Adrenal gland (tissue), 12 donors: ENCODE data around the gene CKAP5. TPM values are rescaled to one million over a fixed set of nuclear protein-coding genes. Genes with fewer than 3 reads are reported as not detected.

Source experiments
- DNase-seq, 7 donors: peaks; one replicate each; pipeline ENCODE4 v3.0.0-alpha.2; 2019 to 2020
- H3K27ac ChIP-seq, 5 donors: fragments of 200-600 bp; sonication (generic) in 4 of 5; 1 replicate in 3 of 5; 2 replicates in 2 of 5; pipeline versions ENCODE4 v1.5.1 to v1.8.0; 2016 to 2020; ENCODE audit warnings: mild to moderate bottlenecking in 1 of 5
- H3K27me3 ChIP-seq: fragments of 200-600 bp; 2 replicates; pipeline ENCODE4 v1.8.0; 2021
- H3K36me3 ChIP-seq, 2 donors: fragments of 200-600 bp; replicated peaks in 1 of 2; 1 replicate in 1 of 2; 2 replicates in 1 of 2; pipeline versions ENCODE4 v1.5.1 to v1.8.0; 2018 to 2022
- H3K4me1 ChIP-seq, 2 donors: fragments of 200-600 bp; replicated peaks in 1 of 2; 1 replicate in 1 of 2; 2 replicates in 1 of 2; pipeline versions ENCODE4 v1.5.1 to v1.8.0; 2018 to 2021
- H3K4me3 ChIP-seq, 4 donors: fragments of 200-600 bp; sonication (generic) in 3 of 4; one replicate each; pipeline ENCODE4 v1.5.1; 2016 to 2018
- H3K9me3 ChIP-seq, 3 donors: fragments of 200-600 bp; sonication (generic) in 1 of 3; replicated peaks in 1 of 3; 1 replicate in 2 of 3; 2 replicates in 1 of 3; pipeline versions ENCODE4 v1.5.1 to v1.8.0; 2016 to 2021
- POLR2A ChIP-seq, 2 donors: fragments of 450-650 bp; IDR thresholded peaks; one replicate each; pipeline ENCODE4 v1.6.1; 2017; ENCODE audit warnings: antibody characterized with exemption in 2 of 2, mild to moderate bottlenecking in 2 of 2, moderate library complexity in 1 of 2
- WGBS, 4 donors: extraction: QIAGEN DNeasy Blood & Tissue Kit in 2 of 4; methylation state at CpG; one replicate each; pipeline versions ENCODE4 v1.1.5 to v1.1.7; 2013 to 2017; 5-methylcytosine and 5-hydroxymethylcytosine counted together
- intact Hi-C, 2 donors: fragments of 100-400 bp; cut with DNase I; formaldehyde crosslinking; loops; one replicate each; pipeline versions ENCODE4 v1.14.1 to v1.15.0; 2022 to 2023
- polyA plus RNA-seq, 3 donors: library from polyadenylated mRNA; stranded (reverse); fragments of 200-250 nt in 2 of 3; fragments of 350-450 nt in 1 of 3; fragmentation: Illumina TruSeq in 1 of 3; extraction: RNeasy Lipid Tissue Mini Kit (QIAGEN cat#74804) in 1 of 3; gene quantifications; one replicate each; pipeline ENCODE4 v1.2.3, GENCODE V29; 2013 to 2014
- total RNA-seq, 9 donors: library from RNA; depleted of rRNA in 4 of 9; stranded (reverse); fragments of >200 nt in 4 of 9; fragments of 120-200 nt in 1 of 9; fragmentation: NEBNext Ultra II Directional in 1 of 9; extraction: Animal tissue kit (Norgen Biotek cat#: 25700) in 1 of 9; gene quantifications; one replicate each; pipeline versions ENCODE4 v1.1.0 to v1.2.4, GENCODE V29; 2013 to 2023
- TF ChIP-seq, protein P1 (sequence below), 6 experiments: fragments of 450-650 bp in 4 of 6; fragments of 200-600 bp in 2 of 6; sonication (generic) in 1 of 6; IDR thresholded peaks; 1 replicate in 5 of 6; 2 replicates in 1 of 6; pipeline versions ENCODE4 v1.5.1 to v1.8.0; 2016 to 2021; ENCODE audit warnings: antibody characterized with exemption in 6 of 6, mild to moderate bottlenecking in 2 of 6, moderate library complexity in 1 of 6
- donor health status: healthy with polysubstance abuse.
- donor health status: Bipolar disorder and iron deficiency.
- donor health status: DM: yes; HTN: yes; CAD: no.
- donor health status: DM: no; HTN: no; CAD: no.
- donor health status: DM: no; HTN: no; CAD: no.
- donor health status: DM: yes; HTN: yes; CAD: no.

Gene CKAP5
- total and polyA plus RNA-seq, 12 donors: 18.0 to 174 (median 97.6) TPM

- 94 to 100% (median 96%) methylated on average over 4 of the region's 4 CpGs for WGBS, 4 donors
- Histone ChIP-seq H3K27me3 (no peaks in the 10 kb centered on the region), H3K27ac (no peak overlapping the region), H3K4me1 (no peaks in the 10 kb centered on the region), H3K4me3 (no peak overlapping the region), H3K36me3 (peaks cover 0 to 75% of the 10 kb centered on the region in 2 donors), H3K9me3 (no peaks in the 10 kb centered on the region)
- TF ChIP-seq, protein P1, sequence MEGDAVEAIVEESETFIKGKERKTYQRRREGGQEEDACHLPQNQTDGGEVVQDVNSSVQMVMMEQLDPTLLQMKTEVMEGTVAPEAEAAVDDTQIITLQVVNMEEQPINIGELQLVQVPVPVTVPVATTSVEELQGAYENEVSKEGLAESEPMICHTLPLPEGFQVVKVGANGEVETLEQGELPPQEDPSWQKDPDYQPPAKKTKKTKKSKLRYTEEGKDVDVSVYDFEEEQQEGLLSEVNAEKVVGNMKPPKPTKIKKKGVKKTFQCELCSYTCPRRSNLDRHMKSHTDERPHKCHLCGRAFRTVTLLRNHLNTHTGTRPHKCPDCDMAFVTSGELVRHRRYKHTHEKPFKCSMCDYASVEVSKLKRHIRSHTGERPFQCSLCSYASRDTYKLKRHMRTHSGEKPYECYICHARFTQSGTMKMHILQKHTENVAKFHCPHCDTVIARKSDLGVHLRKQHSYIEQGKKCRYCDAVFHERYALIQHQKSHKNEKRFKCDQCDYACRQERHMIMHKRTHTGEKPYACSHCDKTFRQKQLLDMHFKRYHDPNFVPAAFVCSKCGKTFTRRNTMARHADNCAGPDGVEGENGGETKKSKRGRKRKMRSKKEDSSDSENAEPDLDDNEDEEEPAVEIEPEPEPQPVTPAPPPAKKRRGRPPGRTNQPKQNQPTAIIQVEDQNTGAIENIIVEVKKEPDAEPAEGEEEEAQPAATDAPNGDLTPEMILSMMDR (IDR thresholded peaks at IDR 0.05): no peak
- TF ChIP-seq POLR2A (IDR thresholded peaks at IDR 0.05): no peak
- no peak for DNase-seq
- intact Hi-C loops: no loop called here
These were observed 67.7 kb downstream of the CKAP5 start for GRCh38 chr11:46778416-46778815.

DNA sequence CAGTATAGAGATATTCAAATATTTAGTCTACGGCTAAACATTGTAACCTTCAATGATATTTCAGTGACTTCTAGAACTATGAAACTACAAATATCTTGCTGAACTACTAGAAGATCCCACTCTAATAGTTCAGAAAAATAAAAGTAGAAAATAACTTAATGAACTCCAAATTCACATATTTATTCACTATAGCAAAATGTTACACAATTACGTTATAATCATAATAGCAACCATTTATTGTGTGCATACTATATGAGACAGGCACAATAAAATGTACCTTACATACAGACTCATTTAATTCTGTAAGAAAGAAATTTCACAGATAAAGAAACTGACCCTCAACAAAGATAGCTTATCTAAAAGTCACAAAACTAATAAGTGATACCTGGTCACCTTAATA is 69.2 kb downstream of the CKAP5 start:
- WGBS, 4 donors: 98 to 99% (median 98%) methylated on average over 2 of the region's 2 CpGs
- Histone ChIP-seq H3K27me3 (no peaks in the 10 kb centered on the region), H3K27ac (no peak overlapping the region), H3K36me3 (peaks cover 0 to 63% of the 10 kb centered on the region in 2 donors), H3K4me1 (no peaks in the 10 kb centered on the region), H3K9me3 (no peaks in the 10 kb centered on the region), H3K4me3 (no peak overlapping the region)
- TF ChIP-seq POLR2A (IDR thresholded peaks at IDR 0.05): no peak
- TF ChIP-seq, protein P1 (IDR thresholded peaks at IDR 0.05): no peak
- no peak for DNase-seq
- intact Hi-C loops: no loop called here

- H3K4me3 ChIP-seq: no peak overlapping the region
- 84 to 91% (median 90%) methylated on average over 4 of the region's 4 CpGs for WGBS, 4 donors
- no peaks in the 10 kb centered on the region for H3K9me3 ChIP-seq
- H3K4me1 ChIP-seq: no peaks in the 10 kb centered on the region
- no peak overlapping the region for H3K27ac ChIP-seq
- no peaks in the 10 kb centered on the region for H3K27me3 ChIP-seq
- intact Hi-C loops: no loop called here
- TF ChIP-seq, protein P1 (IDR thresholded peaks at IDR 0.05): no peak
- no peak for TF ChIP-seq POLR2A (IDR thresholded peaks at IDR 0.05)
- H3K36me3 ChIP-seq: peaks cover 0 to 75% of the 10 kb centered on the region in 2 donors
- DNase-seq: no peak
These were observed 76.4 kb downstream of the CKAP5 start for GRCh38 chr11:46769636-46770221.

DNA sequence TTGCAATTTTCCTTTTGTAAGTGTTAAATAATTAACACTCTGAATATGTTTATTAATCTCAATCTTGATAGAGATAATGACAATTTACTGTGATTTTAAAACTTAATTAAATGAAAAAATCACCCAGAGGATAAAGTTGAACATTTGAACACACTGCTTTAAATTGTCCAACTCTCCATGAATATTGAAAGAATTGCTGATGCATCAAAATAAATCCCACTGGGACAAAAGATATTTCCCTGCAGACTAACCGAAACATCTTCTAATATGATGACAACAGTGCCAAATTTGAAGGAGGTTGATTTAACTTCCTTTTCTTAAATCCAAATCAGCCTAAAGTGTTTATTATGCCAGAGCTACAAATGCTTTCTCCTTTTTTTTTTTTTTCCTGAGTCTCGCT is 79.4 kb downstream of the CKAP5 start:
- WGBS, 4 donors: 92 to 97% (median 96%) methylated on average over 2 of the region's 2 CpGs
- Histone ChIP-seq H3K9me3 (no peaks in the 10 kb centered on the region), H3K36me3 (peaks cover 0 to 95% of the 10 kb centered on the region in 2 donors), H3K27me3 (no peaks in the 10 kb centered on the region), H3K4me1 (no peaks in the 10 kb centered on the region), H3K27ac (no peak overlapping the region), H3K4me3 (no peak overlapping the region)
- no peak for TF ChIP-seq POLR2A (IDR thresholded peaks at IDR 0.05)
- intact Hi-C loops: no loop called here
- DNase-seq: no peak

- H3K4me3 ChIP-seq: no peak overlapping the region
- H3K36me3 ChIP-seq: peaks cover 0 to 97% of the 10 kb centered on the region in 2 donors
- TF ChIP-seq, protein P1 (IDR thresholded peaks at IDR 0.05): no peak
- TF ChIP-seq POLR2A (IDR thresholded peaks at IDR 0.05): no peak
- H3K27ac ChIP-seq: no peak overlapping the region
- DNase-seq: no peak
- H3K4me1 ChIP-seq: no peaks in the 10 kb centered on the region
- no peaks in the 10 kb centered on the region for H3K9me3 ChIP-seq
- H3K27me3 ChIP-seq: no peaks in the 10 kb centered on the region
- intact Hi-C loops: no loop called here
These were observed 83.8 kb downstream of the CKAP5 start for GRCh38 chr11:46762248-46762647.
